Uterus (tissue), 2 donors: ENCODE data around the gene CSAG3.

Source experiments
- CTCF ChIP-seq, 4 experiments: fragments of 200-600 bp in 2 of 4; fragments of 450-650 bp in 2 of 4; sonication (generic) in 2 of 4; IDR thresholded peaks; one replicate each; pipeline ENCODE4 v1.5.1; 2016 to 2019; ENCODE audit warnings: antibody characterized with exemption in 4 of 4, mild to moderate bottlenecking in 2 of 4, moderate library complexity in 1 of 4
- POLR2A ChIP-seq, 2 donors: fragments of 450-650 bp; IDR thresholded peaks; one replicate each; pipeline ENCODE4 v1.6.1; 2016; ENCODE audit warnings: antibody characterized with exemption in 2 of 2, mild to moderate bottlenecking in 1 of 2, moderate library complexity in 1 of 2

GRCh38 chrX:152725409-152725808, 33.6 kb upstream of the CSAG3 start:
- TF ChIP-seq CTCF (IDR thresholded peaks at IDR 0.05) (no peak), POLR2A (IDR thresholded peaks at IDR 0.05) (no peak)
